CD4-positive, alpha-beta T cell treated with Interleukin-17A for 1 hour (primary cell): ENCODE results near the gene ANXA4.
"Not testable (repeated sequence)": the region's sequence is repeated elsewhere in the genome, so short reads cannot be mapped to it uniquely, and the experiment has no call there.

Experiments
- DNase-seq: peaks from one replicate; pipeline ENCODE4 v3.0.0-alpha.2; 2020

Gene ANXA4

DNA sequence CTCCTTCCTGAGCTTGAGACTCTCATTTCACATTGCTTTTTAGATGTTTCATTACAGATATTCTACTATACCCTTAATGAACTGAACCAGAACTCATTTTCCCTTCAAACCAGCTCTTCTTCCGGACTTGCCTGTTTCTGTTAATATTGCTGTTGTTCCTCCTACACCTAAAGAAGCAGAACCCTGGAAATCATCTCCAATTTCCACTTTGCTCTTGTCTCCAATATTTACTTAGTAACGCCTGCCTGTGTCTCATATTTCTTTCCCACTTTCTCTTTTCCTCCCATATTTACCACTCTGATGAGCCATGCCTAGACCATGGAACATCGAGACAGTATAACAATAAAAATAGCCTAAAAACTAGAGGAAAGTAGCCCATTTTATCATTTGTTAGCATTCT lies 69.7 kb downstream of the ANXA4 start:
- no peak for DNase-seq

- no peak for DNase-seq
These were observed 73.8 kb downstream of the ANXA4 start for GRCh38 chr2:69815717-69816116.

- DNase-seq: peak; percentile 87
These were observed 75.1 kb downstream of the ANXA4 start for GRCh38 chr2:69816923-69817542.

GRCh38 chr2:69817729-69818501 lies 76.0 kb downstream of the ANXA4 start:
- no peak for DNase-seq

GRCh38 chr2:69827796-69828540 lies 86.0 kb downstream of the ANXA4 start:
- no peak for DNase-seq

GRCh38 chr2:69828938-69829255 lies 87.0 kb downstream of the ANXA4 start:
- DNase-seq: no peak

- DNase-seq: peak; percentile 98
These were observed 87.5 kb downstream of the ANXA4 start, which contains the start of gene GMCL1 for GRCh38 chr2:69829256-69830044. GMCL1 (plus strand) TSS chr2:69829660; CDS start chr2:69829893, 233 bp downstream.

DNA sequence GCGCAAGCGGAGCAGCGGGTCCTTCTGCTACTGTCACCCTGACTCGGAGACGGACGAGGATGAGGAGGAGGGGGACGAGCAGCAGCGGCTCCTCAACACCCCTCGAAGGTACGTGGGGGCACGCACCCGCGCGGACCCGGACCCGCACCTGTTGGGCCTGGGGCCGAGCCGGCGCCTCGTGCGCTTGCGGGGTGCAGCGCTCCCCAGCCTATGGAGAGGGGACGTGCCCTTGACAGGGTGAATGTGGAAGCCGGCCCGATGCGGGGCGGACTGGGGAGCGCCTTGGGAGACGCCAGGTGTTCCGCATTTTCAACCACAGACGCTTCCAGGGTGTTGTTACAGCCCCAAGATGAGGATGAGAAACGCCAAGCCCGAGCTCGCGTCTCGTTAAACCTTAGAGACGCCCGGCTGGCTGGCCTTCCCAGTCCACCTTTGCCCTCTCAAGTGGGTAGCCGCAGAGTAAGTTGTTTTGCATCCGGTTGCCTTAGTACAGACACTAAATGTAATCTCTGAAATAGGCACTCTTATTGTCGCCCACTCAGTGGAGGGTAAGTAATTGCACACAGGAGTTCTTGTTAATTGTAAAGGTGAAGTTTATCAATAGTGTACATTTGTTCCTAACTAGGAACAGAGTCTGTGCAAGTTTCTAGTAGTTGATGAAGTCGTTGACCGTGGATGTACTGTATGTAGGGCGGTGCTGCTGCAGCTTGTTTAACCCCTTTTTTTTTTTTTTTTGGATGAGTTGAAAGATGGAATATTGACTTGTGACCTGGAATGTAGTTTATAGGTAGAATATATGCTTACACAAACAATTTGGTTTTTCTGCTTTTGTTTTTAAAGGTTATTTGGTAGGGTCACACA lies 88.3 kb downstream of the ANXA4 start:
- DNase-seq: peak; percentile 59

GRCh38 chr2:69830906-69831241 lies 88.9 kb downstream of the ANXA4 start:
- DNase-seq: not testable (repeated sequence)

GRCh38 chr2:69831354-69831905 lies 89.5 kb downstream of the ANXA4 start:
- DNase-seq: no peak

- no peak for DNase-seq
These were observed 91.8 kb downstream of the ANXA4 start for GRCh38 chr2:69833752-69834151.

GRCh38 chr2:69835666-69836065 lies 93.7 kb downstream of the ANXA4 start:
- DNase-seq: no peak

DNA sequence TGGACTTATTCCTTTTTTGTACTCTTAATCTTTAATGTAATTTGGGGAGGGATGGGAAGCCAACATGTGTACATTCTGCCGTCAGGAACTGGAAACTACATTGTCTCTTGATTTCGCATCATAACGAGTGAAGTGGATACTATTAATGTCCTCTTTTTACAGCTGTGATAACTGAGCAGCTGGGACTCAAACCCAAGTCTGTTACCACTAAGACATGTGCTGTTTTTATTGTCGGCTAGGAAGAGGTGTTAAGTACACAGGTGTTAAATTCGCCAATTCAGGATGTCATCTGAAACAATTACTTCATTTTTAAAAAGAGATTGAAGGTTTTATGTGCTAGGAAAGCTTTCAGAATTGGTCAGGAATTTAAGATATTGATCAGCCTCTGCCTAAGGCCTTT lies 94.4 kb downstream of the ANXA4 start:
- no peak for DNase-seq

- no peak for DNase-seq
These were observed 95.6 kb downstream of the ANXA4 start for GRCh38 chr2:69837533-69837932.

DNA sequence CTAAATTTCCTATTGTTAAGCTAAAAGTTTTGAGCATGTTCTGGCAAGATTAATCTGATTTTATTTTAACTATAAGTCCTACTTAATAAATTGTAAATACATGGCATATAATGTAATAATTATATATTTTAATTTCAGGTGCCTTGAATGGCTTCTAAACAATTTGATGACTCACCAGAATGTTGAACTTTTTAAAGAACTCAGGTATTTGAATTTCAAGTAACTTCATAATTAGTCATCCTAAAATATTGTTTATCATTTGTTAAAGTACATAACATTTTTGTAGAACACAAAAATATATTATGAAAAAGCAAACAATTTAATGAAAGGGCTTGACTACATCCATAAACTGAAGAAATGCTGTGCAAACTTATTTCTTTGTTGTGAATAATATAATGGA lies 102.1 kb downstream of the ANXA4 start:
- no peak for DNase-seq

DNA sequence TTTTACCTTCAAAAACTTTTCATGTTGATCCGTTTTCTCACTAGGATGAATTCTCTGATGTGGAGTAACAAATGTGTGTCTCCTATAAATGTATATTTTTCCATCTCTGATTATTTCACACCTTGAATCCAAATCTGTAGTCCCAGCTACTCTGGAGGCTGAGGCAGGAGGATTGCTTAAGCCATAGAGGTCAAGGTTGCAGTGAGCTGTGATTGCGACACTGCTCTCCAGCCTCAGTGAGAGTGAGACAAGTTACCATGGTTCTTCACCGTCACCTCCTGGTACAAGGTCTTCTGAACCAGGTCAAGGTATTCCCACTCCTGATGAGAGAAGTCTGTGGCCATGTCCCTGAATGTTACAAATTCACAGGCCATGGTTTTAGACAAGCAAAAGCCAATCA lies 102.6 kb downstream of the ANXA4 start:
- no peak for DNase-seq

GRCh38 chr2:69846182-69847067 lies 104.5 kb downstream of the ANXA4 start:
- no peak for DNase-seq

- no peak for DNase-seq
These were observed 105.3 kb downstream of the ANXA4 start for GRCh38 chr2:69847068-69847828.

DNA sequence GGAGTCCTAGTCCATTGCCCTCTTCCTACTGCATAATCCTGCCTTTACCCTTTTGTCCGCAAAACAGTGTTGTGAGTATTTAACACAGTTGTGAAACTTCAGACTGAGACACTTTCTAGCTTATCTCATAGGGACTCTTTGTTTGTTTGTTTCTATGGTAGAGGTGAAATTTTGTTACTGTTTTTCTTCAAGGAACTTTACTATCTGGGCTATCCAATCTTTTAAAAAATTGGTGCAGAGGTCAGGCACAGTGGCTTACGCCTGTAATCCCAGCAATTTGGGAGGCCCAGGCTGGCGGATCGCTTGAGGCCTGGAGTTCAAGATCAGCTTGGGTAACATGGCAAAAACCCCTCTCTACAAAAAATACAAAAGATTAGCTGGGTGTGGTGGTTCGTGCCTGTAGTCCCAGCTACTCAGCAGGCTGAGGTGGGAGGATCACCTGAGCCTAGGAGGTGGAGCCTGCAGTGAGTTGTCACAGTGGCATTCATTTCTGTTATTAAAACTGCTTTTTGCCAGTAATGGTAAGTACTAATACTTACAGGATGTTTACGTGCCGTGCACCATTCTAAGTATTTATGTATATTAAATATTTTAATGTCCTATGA lies 106.4 kb downstream of the ANXA4 start:
- DNase-seq: no peak

GRCh38 chr2:69858261-69858660 lies 116.3 kb downstream of the ANXA4 start:
- no peak for DNase-seq
